Measurements from ENCODE around the gene FUT8. TPM values are rescaled to one million over a fixed set of nuclear protein-coding genes. Genes with fewer than 3 reads are reported as not detected.
"Not testable (repeated sequence)": the region's sequence is repeated elsewhere in the genome, so short reads cannot be mapped to it uniquely, and the experiment has no call there.

FUT8 gene
- total RNA-seq, 1 experiment from 2014 or later, result 109 TPM

GRCh38 chr14:65704850-65705249 is 292.3 kb downstream of the FUT8 start:
- DNase-seq (ENCODE audit: low read depth), result no peak

- peak; percentile 9 for DNase-seq (ENCODE audit: low read depth)
Observed at GRCh38 chr14:65709576-65709975, 297.0 kb downstream of the FUT8 start.

- not testable (repeated sequence) for DNase-seq (ENCODE audit: low read depth)
Observed at GRCh38 chr14:65716813-65717212, 304.3 kb downstream of the FUT8 start.

- DNase-seq (ENCODE audit: low read depth), result not testable (repeated sequence)
Observed at GRCh38 chr14:65717384-65717915, 304.9 kb downstream of the FUT8 start.

- DNase-seq (ENCODE audit: low read depth), result no peak
Observed at GRCh38 chr14:65718629-65719028, 306.1 kb downstream of the FUT8 start.

GRCh38 chr14:65720171-65720570 is 307.6 kb downstream of the FUT8 start:
- DNase-seq (ENCODE audit: low read depth), result no peak

GRCh38 chr14:65720743-65721142 is 308.2 kb downstream of the FUT8 start:
- no peak for DNase-seq (ENCODE audit: low read depth)

- DNase-seq (ENCODE audit: low read depth), result no peak
Observed at GRCh38 chr14:65723348-65723747, 310.8 kb downstream of the FUT8 start.

- no peak for DNase-seq (ENCODE audit: low read depth)
Observed at GRCh38 chr14:65728604-65729003, 316.1 kb downstream of the FUT8 start.

GRCh38 chr14:65729566-65729965 is 317.0 kb downstream of the FUT8 start:
- no peak for DNase-seq (ENCODE audit: low read depth)

- no peak for DNase-seq (ENCODE audit: low read depth)
Observed at GRCh38 chr14:65731933-65732506, 319.5 kb downstream of the FUT8 start.

- no peak for DNase-seq (ENCODE audit: low read depth)
Observed at GRCh38 chr14:65738339-65738738, 325.8 kb downstream of the FUT8 start.

- no peak for DNase-seq (ENCODE audit: low read depth)
Observed at GRCh38 chr14:65745396-65746190, 333.1 kb downstream of the FUT8 start.

- no peak for DNase-seq (ENCODE audit: low read depth)
Observed at GRCh38 chr14:65748796-65749195, 336.3 kb downstream of the FUT8 start.

- no peak for DNase-seq (ENCODE audit: low read depth)
Observed at GRCh38 chr14:65749287-65749686, 336.8 kb downstream of the FUT8 start.

GRCh38 chr14:65750906-65751305 is 338.4 kb downstream of the FUT8 start:
- DNase-seq (ENCODE audit: low read depth), result no peak

- DNase-seq (ENCODE audit: low read depth), result no peak
Observed at GRCh38 chr14:65751510-65751909, 339.0 kb downstream of the FUT8 start.

- DNase-seq (ENCODE audit: low read depth), result no peak
Observed at GRCh38 chr14:65753061-65753460, 340.5 kb downstream of the FUT8 start.

- no peak for DNase-seq (ENCODE audit: low read depth)
Observed at GRCh38 chr14:65755331-65755730, 342.8 kb downstream of the FUT8 start.

- DNase-seq (ENCODE audit: low read depth), result no peak
Observed at GRCh38 chr14:65756880-65757279, 344.4 kb downstream of the FUT8 start.

GRCh38 chr14:65769151-65769550 is 356.6 kb downstream of the FUT8 start:
- DNase-seq (ENCODE audit: low read depth), result no peak

- no peak for DNase-seq (ENCODE audit: low read depth)
Observed at GRCh38 chr14:65770681-65771080, 358.2 kb downstream of the FUT8 start.

GRCh38 chr14:65771271-65771670 is 358.7 kb downstream of the FUT8 start:
- no peak for DNase-seq (ENCODE audit: low read depth)

Measured in M059J (cell line).